ENCODE measurements around the gene FAM3C. TPM values are rescaled to one million over a fixed set of nuclear protein-coding genes. Genes with fewer than 3 reads are reported as not detected.

Gene FAM3C
- total RNA-seq, 1 donor from 2014 or later: 89.7 TPM

- TF ChIP-seq, protein P1, sequence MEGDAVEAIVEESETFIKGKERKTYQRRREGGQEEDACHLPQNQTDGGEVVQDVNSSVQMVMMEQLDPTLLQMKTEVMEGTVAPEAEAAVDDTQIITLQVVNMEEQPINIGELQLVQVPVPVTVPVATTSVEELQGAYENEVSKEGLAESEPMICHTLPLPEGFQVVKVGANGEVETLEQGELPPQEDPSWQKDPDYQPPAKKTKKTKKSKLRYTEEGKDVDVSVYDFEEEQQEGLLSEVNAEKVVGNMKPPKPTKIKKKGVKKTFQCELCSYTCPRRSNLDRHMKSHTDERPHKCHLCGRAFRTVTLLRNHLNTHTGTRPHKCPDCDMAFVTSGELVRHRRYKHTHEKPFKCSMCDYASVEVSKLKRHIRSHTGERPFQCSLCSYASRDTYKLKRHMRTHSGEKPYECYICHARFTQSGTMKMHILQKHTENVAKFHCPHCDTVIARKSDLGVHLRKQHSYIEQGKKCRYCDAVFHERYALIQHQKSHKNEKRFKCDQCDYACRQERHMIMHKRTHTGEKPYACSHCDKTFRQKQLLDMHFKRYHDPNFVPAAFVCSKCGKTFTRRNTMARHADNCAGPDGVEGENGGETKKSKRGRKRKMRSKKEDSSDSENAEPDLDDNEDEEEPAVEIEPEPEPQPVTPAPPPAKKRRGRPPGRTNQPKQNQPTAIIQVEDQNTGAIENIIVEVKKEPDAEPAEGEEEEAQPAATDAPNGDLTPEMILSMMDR (IDR thresholded peaks at IDR 0.05; ENCODE audit: insufficient read depth, low read length, poor library complexity, severe bottlenecking): no peak
- no peaks in the 10 kb centered on the region for H3K27me3 ChIP-seq (ENCODE audit: control insufficient read depth, insufficient read depth, low read length)
- no peak overlapping the region for H3K4me3 ChIP-seq (ENCODE audit: low read depth, low read length)
- DNase-seq (ENCODE audit: low read depth): no peak
- H3K36me3 ChIP-seq (ENCODE audit: control insufficient read depth, insufficient read depth, low read length): peaks cover 1% of the 10 kb centered on the region
Measured at GRCh38 chr7:121339082-121339481, 57.0 kb downstream of the FAM3C start.

GRCh38 chr7:121337398-121337797, 58.7 kb downstream of the FAM3C start:
- DNase-seq (ENCODE audit: low read depth): no peak
- Histone ChIP-seq H3K36me3 (ENCODE audit: control insufficient read depth, insufficient read depth, low read length) (no peaks in the 10 kb centered on the region), H3K27me3 (ENCODE audit: control insufficient read depth, insufficient read depth, low read length) (no peaks in the 10 kb centered on the region), H3K4me3 (ENCODE audit: low read depth, low read length) (no peak overlapping the region)
- TF ChIP-seq, protein P1 (IDR thresholded peaks at IDR 0.05; ENCODE audit: insufficient read depth, low read length, poor library complexity, severe bottlenecking): no peak

DNA sequence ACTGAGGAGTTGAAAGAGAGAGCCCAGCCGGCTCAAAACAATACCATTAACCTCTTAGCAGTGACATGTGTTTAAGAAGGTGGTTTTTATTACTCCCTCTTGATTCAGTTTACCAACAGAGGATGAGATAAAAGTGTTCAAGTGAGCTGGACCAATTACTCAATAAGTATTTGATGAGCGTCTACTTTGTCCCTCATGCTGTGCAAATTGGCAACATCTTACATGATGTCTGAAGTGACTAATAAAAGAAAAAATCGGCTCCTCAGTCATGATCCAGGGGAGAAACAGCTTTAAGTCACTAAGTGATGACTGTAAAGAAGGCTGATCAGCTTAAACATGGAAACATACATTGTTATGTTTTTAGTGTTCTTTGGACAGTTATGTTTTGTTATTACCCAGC, 59.5 kb downstream of the FAM3C start:
- H3K36me3 ChIP-seq (ENCODE audit: control insufficient read depth, insufficient read depth, low read length): no peaks in the 10 kb centered on the region
- TF ChIP-seq, protein P1 (IDR thresholded peaks at IDR 0.05; ENCODE audit: insufficient read depth, low read length, poor library complexity, severe bottlenecking): no peak
- no peaks in the 10 kb centered on the region for H3K27me3 ChIP-seq (ENCODE audit: control insufficient read depth, insufficient read depth, low read length)
- no peak overlapping the region for H3K4me3 ChIP-seq (ENCODE audit: low read depth, low read length)
- DNase-seq (ENCODE audit: low read depth): no peak

DNA sequence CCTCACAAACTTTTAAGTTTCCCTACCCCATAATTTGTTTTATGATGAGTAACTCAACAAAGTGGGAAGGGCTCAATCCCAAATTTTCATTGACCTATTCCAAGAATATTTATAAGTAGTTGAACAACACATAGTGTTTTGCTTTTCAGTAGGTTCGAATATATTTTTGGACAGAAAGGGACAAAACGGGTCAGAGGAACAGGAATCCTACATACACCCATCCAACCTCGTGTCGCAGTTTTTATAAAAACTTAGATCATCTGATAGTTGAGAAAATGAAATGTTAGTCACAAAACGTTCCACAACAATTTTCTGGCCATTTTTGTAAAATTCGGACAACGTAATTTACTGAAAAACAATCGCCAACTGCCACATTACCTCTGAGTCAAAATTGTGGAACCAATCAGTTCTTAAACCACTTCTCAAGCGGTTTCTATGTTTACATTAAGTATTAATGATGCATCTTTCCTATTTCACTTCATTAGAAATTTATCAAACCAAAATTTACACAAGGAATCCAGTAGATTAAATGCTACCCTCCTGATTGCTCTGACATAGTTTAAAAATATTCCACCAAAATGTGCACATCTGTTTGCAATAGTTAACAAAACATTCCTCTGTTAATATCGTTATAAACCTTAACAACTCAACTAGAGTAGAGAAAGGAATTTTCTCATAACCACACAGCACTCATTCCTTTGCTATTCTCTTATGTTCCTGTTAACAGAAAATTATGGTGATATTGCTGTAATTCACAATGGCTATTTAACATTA, 61.0 kb downstream of the FAM3C start:
- H3K27me3 ChIP-seq (ENCODE audit: control insufficient read depth, insufficient read depth, low read length): peaks cover 5% of the 10 kb centered on the region
- no peak for DNase-seq (ENCODE audit: low read depth)
- TF ChIP-seq, protein P1 (IDR thresholded peaks at IDR 0.05; ENCODE audit: insufficient read depth, low read length, poor library complexity, severe bottlenecking): no peak
- H3K4me3 ChIP-seq (ENCODE audit: low read depth, low read length): no peak overlapping the region
- no peaks in the 10 kb centered on the region for H3K36me3 ChIP-seq (ENCODE audit: control insufficient read depth, insufficient read depth, low read length)

GRCh38 chr7:121334376-121334775, 61.7 kb downstream of the FAM3C start:
- Histone ChIP-seq H3K27me3 (ENCODE audit: control insufficient read depth, insufficient read depth, low read length) (peaks cover 12% of the 10 kb centered on the region), H3K36me3 (ENCODE audit: control insufficient read depth, insufficient read depth, low read length) (no peaks in the 10 kb centered on the region)
- TF ChIP-seq, protein P1 (IDR thresholded peaks at IDR 0.05; ENCODE audit: insufficient read depth, low read length, poor library complexity, severe bottlenecking): no peak

GRCh38 chr7:121331574-121331973, 64.5 kb downstream of the FAM3C start:
- Histone ChIP-seq H3K27me3 (ENCODE audit: control insufficient read depth, insufficient read depth, low read length) (peaks cover 22% of the 10 kb centered on the region), H3K36me3 (ENCODE audit: control insufficient read depth, insufficient read depth, low read length) (no peaks in the 10 kb centered on the region), H3K4me3 (ENCODE audit: low read depth, low read length) (no peak overlapping the region)
- DNase-seq (ENCODE audit: low read depth): no peak
- TF ChIP-seq, protein P1 (IDR thresholded peaks at IDR 0.05; ENCODE audit: insufficient read depth, low read length, poor library complexity, severe bottlenecking): no peak

More at GRCh38 chr7:121334376-121334775, 61.7 kb downstream of the FAM3C start:
- H3K4me3 ChIP-seq (ENCODE audit: low read depth, low read length): no peak overlapping the region
- DNase-seq (ENCODE audit: low read depth): no peak
